Panc1 (cell line): ENCODE results near the gene RHOH. TPM values are rescaled to one million over a fixed set of nuclear protein-coding genes. Genes with fewer than 3 reads are reported as not detected.

Source experiments
- ATAC-seq: fragments of 200-7000 bp; cut with Tn5 transposase; 2 replicates; pipeline ENCODE4 v1.9.1; 2020; ENCODE audit warnings: mild to moderate bottlenecking, moderate library complexity
- BruUV-seq: library from RNA; stranded (reverse); fragments of 400-500 nt; replicated peaks from 2 replicates; lab custom pipeline; 2021; lab: Mats Ljungman, UMichigan
- CTCF ChIA-PET: fragments of 300-600 bp; sonication (Branson Sonifier 250); formaldehyde crosslinking; loops from one replicate; lab custom pipeline; 2022; ENCODE audit warnings: antibody characterized with exemption; lab: Charles Lee
- POLR2A ChIA-PET: fragments of 300-600 bp; sonication (Branson Sonifier 250); formaldehyde crosslinking; loops from one replicate; lab custom pipeline; 2022; ENCODE audit warnings: antibody characterized with exemption; lab: Charles Lee
- DNase-seq: peaks from one replicate; pipeline ENCODE4 v3.0.0-alpha.2; 2010; ENCODE audit warnings: low read depth, low spot score
- H3K27ac ChIP-seq: 2 replicates; pipeline ENCODE4 v1.5.1; 2011; ENCODE audit warnings: mild to moderate bottlenecking, low read length, inconsistent platforms
- H3K27me3 ChIP-seq: fragments of 200-500 bp; sonication (Bioruptor generic); 2 replicates; pipeline ENCODE4 v1.6.0; 2014; ENCODE audit warnings: low read length, inconsistent platforms; ENCODE audit not compliant: control insufficient read depth, insufficient read depth
- H3K36me3 ChIP-seq: fragments of 200-500 bp; sonication (Bioruptor generic); 2 replicates; pipeline ENCODE4 v1.5.1; 2014; ENCODE audit warnings: inconsistent platforms, mild to moderate bottlenecking, low read length, moderate library complexity; ENCODE audit not compliant: control insufficient read depth, insufficient read depth
- H3K4me1 ChIP-seq: 2 replicates; pipeline ENCODE4 v1.5.1; 2011; ENCODE audit warnings: inconsistent platforms, mild to moderate bottlenecking, low read length, moderate library complexity; ENCODE audit not compliant: control insufficient read depth, insufficient read depth
- H3K4me3 ChIP-seq, 2 experiments: 2 replicates each; pipeline ENCODE4 v1.5.1; 2011 to 2012; ENCODE audit warnings: low read depth in 2 of 2, low read length in 2 of 2, mild to moderate bottlenecking in 2 of 2, inconsistent platforms in 1 of 2, moderate library complexity in 1 of 2
- H3K9me3 ChIP-seq: fragments of 200-500 bp; sonication (Bioruptor generic); 2 replicates; pipeline ENCODE4 v1.5.1; 2014; ENCODE audit warnings: low read depth, mild to moderate bottlenecking, inconsistent platforms, low read length, moderate library complexity; ENCODE audit not compliant: control insufficient read depth, insufficient read depth
- POLR2AphosphoS5 ChIP-seq: IDR thresholded peaks from 2 replicates; pipeline ENCODE4 v1.6.1; 2012; ENCODE audit warnings: mild to moderate bottlenecking, low read depth, low read length, moderate library complexity
- REST ChIP-seq, 2 experiments: IDR thresholded peaks; 2 replicates each; pipeline ENCODE4 v1.6.1; 2011 to 2012; ENCODE audit warnings: low read depth in 2 of 2, control low read depth in 1 of 2, low read length in 1 of 2, mild to moderate bottlenecking in 1 of 2, moderate library complexity in 1 of 2; ENCODE audit not compliant: insufficient read depth in 1 of 2
- SIN3A ChIP-seq: IDR thresholded peaks from 2 replicates; pipeline ENCODE4 v1.6.1; 2012; ENCODE audit warnings: low read depth, mild to moderate bottlenecking, low read length, moderate library complexity, borderline replicate concordance; ENCODE audit not compliant: insufficient read depth
- TCF7L2 ChIP-seq: IDR thresholded peaks from 2 replicates; pipeline ENCODE4 v1.6.1; 2011; ENCODE audit warnings: mild to moderate bottlenecking, low read depth, low read length, inconsistent platforms
- in situ Hi-C: cut with HindIII; loops from 2 replicates; pipeline ENCODE4 v1.10.0; 2016; ENCODE audit warnings: low sequenced_read_pairs, low pct_unique_long_range_greater_than_20kb
- intact Hi-C: fragments of 100-400 bp; cut with micrococcal nuclease; formaldehyde crosslinking; loops from one replicate; pipeline ENCODE4 v1.10.0; 2022; ENCODE audit not compliant: unreplicated experiment
- total RNA-seq: library from RNA; stranded (reverse); gene quantifications from one replicate; pipeline ENCODE4 v1.2.1, GENCODE V29; 2021; ENCODE audit not compliant: unreplicated experiment
- TF ChIP-seq, protein P1 (sequence below): fragments of 450-650 bp; IDR thresholded peaks from 2 replicates; pipeline ENCODE4 v1.5.1; 2017; ENCODE audit warnings: mild to moderate bottlenecking

RHOH gene
- total RNA-seq, 1 experiment from 2014 or later: 1.2 TPM

DNA sequence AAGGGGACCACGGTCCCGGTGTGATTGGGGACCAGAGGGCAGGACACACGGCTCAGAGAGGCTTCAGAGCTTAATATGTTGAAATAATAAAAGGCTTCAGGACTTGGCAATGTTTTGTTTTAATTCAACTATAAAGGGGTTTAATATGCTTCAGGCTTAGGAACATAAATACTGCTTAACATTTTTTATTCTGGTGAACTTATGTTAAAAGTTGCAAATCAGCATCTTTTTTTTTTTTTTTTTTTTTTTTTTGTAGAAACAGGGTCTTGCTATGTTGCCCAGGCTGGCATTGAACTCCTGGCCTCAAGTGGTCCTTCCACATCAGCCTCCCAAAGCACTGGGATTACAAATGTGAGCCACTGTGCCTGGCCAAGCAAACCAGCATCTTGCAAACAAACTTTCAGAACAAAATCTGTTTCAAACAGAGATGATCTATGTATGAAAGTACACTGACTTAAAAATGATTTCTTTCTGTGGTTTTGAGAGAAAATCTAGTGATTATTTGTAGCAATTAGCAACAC, 37.7 kb downstream of the RHOH start:
- Histone ChIP-seq H3K27ac (peak overlapping the region; percentile 74), H3K4me1 (no peaks in the 10 kb centered on the region; the same call in 1 of the 2 replicates), H3K9me3 (no peaks in the 10 kb centered on the region), H3K36me3 (no peaks in the 10 kb centered on the region), H3K27me3 (no peaks in the 10 kb centered on the region), H3K4me3 (no peak overlapping the region)
- no TSS peak for BruUV-seq
- ATAC-seq (no peak), DNase-seq (no peak)
- CTCF ChIA-PET: interaction anchor here (0.6 kb wide), 1 partner anchor 19 kb away, joined by 3 read pairs; no protein-coding TSS in a partner anchor
- in situ Hi-C loops: no loop called here
- POLR2A ChIA-PET: no interaction called here
- intact Hi-C loops: no loop called here
- no peak for TF ChIP-seq POLR2AphosphoS5
- TF ChIP-seq REST (IDR thresholded peaks at IDR 0.05; ENCODE audit: insufficient read depth in 1 of 2, low read depth in 2 of 2, low read length in 1 of 2): no peak
- no peak for TF ChIP-seq TCF7L2
- no peak for TF ChIP-seq SIN3A
- TF ChIP-seq, protein P1, sequence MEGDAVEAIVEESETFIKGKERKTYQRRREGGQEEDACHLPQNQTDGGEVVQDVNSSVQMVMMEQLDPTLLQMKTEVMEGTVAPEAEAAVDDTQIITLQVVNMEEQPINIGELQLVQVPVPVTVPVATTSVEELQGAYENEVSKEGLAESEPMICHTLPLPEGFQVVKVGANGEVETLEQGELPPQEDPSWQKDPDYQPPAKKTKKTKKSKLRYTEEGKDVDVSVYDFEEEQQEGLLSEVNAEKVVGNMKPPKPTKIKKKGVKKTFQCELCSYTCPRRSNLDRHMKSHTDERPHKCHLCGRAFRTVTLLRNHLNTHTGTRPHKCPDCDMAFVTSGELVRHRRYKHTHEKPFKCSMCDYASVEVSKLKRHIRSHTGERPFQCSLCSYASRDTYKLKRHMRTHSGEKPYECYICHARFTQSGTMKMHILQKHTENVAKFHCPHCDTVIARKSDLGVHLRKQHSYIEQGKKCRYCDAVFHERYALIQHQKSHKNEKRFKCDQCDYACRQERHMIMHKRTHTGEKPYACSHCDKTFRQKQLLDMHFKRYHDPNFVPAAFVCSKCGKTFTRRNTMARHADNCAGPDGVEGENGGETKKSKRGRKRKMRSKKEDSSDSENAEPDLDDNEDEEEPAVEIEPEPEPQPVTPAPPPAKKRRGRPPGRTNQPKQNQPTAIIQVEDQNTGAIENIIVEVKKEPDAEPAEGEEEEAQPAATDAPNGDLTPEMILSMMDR: no peak

DNA sequence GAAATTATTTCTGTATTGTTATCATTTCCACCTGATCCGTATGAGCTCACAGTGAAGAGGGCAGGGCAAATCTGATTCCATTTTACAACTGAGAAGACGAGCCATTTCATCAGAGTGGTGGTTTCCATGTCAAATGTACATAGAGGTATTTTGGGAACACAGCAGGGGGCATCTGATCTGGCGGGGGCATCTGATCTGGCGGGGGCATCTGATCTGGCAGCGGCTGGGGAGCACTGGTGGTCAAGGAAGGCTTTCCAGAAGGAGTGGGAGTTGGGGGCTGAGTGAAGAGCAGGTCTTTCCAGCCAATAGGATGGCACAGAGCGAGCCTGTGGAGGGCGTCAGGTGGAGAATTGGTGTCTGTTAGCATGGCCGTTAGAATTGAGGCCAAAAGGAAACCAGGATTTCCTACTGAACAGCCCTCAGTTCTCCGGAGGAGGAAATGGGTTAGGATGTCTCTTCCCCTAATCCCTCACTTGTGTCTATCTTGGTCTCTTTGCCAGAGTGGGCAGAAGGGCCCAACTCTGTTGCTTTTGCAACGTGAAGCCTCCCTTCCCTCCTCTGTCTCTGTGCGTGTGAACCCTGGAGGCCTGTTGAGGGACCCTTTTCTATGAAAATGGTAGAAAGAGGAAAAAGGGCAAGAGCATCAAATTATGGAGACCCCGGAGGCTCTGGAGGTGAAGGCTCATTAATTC, 41.3 kb downstream of the RHOH start:
- no peak for ATAC-seq
- POLR2A ChIA-PET: interaction anchor here (0.6 to 0.7 kb wide), 2 partner anchors 42 to 666 kb away, joined by 4 to 5 read pairs; no protein-coding TSS in a partner anchor
- H3K9me3 ChIP-seq: no peaks in the 10 kb centered on the region
- peak overlapping the region; percentile 59 for H3K27ac ChIP-seq
- no TSS peak for BruUV-seq
- CTCF ChIA-PET: no interaction called here
- no peak for TF ChIP-seq REST (IDR thresholded peaks at IDR 0.05; ENCODE audit: insufficient read depth in 1 of 2, low read depth in 2 of 2, low read length in 1 of 2)
- TF ChIP-seq TCF7L2: no peak
- no peak for TF ChIP-seq SIN3A
- no peak for TF ChIP-seq POLR2AphosphoS5
- TF ChIP-seq, protein P1: no peak
- in situ Hi-C loops: no loop called here
- H3K4me3 ChIP-seq: no peak overlapping the region
- intact Hi-C loops: no loop called here
- DNase-seq: no peak
- H3K4me1 ChIP-seq: no peaks in the 10 kb centered on the region; the same call in 1 of the 2 replicates
- H3K36me3 ChIP-seq: no peaks in the 10 kb centered on the region
- H3K27me3 ChIP-seq: no peaks in the 10 kb centered on the region
